ENCODE measurements around the gene C10orf143.

The C10orf143 gene

DNA sequence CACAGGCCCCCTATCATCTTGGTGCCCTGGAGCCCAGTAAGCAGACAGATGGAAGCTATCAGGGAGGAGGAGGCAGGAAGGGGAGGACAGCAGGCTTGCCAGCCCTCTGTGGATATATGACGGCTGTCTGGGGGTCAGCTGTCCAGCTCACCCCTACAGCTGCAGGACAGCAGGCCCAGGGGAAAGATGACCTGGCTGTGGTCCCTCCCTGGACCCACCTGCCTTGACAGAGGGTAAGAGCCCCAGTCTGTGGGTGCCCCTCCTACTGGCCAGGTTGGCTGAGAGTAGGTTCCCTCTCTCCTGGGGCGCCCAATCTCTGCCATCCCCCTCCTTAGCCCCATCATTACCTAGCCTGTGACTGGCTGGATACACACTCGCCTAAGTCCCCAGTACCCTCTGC, 62.5 kb downstream of the C10orf143 start:
- TF ChIP-seq, protein P1, sequence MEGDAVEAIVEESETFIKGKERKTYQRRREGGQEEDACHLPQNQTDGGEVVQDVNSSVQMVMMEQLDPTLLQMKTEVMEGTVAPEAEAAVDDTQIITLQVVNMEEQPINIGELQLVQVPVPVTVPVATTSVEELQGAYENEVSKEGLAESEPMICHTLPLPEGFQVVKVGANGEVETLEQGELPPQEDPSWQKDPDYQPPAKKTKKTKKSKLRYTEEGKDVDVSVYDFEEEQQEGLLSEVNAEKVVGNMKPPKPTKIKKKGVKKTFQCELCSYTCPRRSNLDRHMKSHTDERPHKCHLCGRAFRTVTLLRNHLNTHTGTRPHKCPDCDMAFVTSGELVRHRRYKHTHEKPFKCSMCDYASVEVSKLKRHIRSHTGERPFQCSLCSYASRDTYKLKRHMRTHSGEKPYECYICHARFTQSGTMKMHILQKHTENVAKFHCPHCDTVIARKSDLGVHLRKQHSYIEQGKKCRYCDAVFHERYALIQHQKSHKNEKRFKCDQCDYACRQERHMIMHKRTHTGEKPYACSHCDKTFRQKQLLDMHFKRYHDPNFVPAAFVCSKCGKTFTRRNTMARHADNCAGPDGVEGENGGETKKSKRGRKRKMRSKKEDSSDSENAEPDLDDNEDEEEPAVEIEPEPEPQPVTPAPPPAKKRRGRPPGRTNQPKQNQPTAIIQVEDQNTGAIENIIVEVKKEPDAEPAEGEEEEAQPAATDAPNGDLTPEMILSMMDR (IDR thresholded peaks at IDR 0.05; ENCODE audit: extremely low read depth, insufficient read depth, missing control alignments) = no peak
- in situ Hi-C loops (cut with MboI; ENCODE audit: low pct_unique_long_range_greater_than_20kb, low sequenced_read_pairs, unreplicated experiment) = no loop called here
- DNase-seq (ENCODE audit: low spot score) = no peak

DNA sequence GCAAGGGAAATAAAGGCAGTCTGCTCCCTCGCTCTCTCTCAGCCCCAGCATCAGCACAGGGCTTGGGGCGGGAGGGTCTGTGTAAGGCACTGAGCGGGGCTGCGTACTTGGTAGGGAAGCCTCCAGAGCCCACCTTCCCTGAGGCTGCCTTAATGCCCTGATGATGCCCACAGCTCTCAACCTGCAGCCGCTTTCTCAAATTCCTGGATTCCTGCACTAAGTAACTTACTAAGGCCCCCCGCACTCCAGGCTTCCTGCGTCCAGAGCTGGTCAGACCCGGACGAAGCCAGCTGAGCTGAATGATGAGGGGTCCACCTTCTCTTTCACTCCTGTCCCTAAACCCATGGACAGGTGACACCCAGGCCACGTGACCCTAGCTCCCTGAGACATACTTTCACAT, 63.3 kb downstream of the C10orf143 start:
- TF ChIP-seq, protein P1 (IDR thresholded peaks at IDR 0.05; ENCODE audit: extremely low read depth, insufficient read depth, missing control alignments) = no peak
- in situ Hi-C loops (cut with MboI; ENCODE audit: low pct_unique_long_range_greater_than_20kb, low sequenced_read_pairs, unreplicated experiment) = no loop called here

DNA sequence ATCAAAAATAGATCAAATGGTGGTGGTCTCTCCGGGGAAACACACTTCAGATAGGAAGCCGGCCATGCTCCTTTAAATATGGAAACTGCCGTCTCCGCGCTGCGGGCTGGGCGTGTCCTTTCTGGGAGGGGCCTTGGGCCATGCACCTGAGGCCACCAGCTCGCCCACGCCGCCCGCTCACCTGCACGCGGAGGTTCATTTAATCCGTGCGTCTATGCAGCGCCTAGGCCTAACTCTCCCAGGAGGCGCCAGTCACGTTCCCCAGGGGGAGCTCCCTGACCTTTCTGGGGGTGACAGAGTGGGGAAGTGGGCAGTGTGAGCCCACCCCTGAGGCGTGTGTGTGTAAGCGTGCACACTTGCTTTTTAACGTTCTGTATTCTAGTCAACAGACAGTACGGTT, 64.0 kb downstream of the C10orf143 start:
- no peak for DNase-seq (ENCODE audit: low spot score)
- TF ChIP-seq, protein P1 (IDR thresholded peaks at IDR 0.05; ENCODE audit: extremely low read depth, insufficient read depth, missing control alignments) = no peak
- in situ Hi-C loops (cut with MboI; ENCODE audit: low pct_unique_long_range_greater_than_20kb, low sequenced_read_pairs, unreplicated experiment) = no loop called here

More for the DNA sequence above, 63.3 kb downstream of the C10orf143 start:
- DNase-seq (ENCODE audit: low spot score) = no peak

DNA sequence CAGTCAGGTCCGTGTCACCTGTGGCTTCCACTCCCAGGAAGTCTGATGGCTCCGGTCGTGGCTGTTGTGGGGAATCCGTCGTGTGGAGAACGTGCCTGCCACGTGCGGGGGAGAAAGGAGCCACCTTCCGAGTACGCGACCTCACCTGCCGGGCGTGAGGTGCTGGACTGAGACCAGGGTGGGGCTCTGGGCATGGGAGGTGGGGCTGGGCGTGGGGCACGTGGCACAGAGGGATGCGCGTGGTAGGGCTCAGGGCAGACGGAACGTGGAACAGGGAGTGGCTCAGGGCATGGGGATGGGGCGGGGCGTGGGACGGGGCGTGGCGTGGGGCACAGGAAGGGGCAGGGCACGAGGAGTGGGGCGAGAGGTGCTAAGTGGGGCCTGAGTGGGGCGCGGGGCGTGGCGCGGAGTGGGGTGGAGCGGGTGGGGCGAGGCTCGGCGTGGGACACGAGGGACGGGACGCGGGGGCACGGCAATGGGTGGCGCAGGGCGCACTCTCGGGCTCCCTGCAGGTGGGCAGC, 64.8 kb downstream of the C10orf143 start:
- DNase-seq (ENCODE audit: low spot score) = no peak
- in situ Hi-C loops (cut with MboI; ENCODE audit: low pct_unique_long_range_greater_than_20kb, low sequenced_read_pairs, unreplicated experiment) = no loop called here

DNA sequence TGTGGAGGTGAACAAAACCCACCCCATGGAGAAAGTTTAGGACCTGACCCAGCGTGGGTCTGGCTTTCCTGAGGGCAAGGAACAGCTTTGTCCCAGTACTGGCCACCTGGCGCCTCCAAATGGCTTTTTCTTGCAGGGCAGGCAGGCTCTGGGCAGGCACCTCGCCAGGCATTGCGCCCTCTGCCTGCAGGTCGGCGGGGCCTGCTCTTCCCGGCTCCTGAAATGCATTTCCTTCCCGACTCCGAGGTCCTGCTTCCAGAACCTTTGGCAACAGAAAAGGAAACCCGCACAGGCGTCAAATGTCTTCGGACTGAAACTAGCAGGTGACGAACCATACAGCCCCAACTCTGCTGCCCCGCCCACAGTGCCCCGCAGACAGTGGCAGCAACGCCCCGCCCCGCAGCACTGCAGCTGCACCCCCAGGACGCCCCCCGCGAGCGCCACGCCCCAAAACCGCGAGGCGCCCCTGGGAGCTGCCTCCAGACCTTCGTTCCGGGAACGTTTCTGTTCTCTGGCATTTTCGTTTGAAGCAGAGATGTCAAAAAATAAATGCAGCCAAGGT, 65.5 kb downstream of the C10orf143 start:
- TF ChIP-seq, protein P1 (IDR thresholded peaks at IDR 0.05; ENCODE audit: extremely low read depth, insufficient read depth, missing control alignments) = no peak
- in situ Hi-C loops (cut with MboI; ENCODE audit: low pct_unique_long_range_greater_than_20kb, low sequenced_read_pairs, unreplicated experiment) = no loop called here
- no peak for DNase-seq (ENCODE audit: low spot score)

More for the DNA sequence above, 64.8 kb downstream of the C10orf143 start:
- TF ChIP-seq, protein P1 (IDR thresholded peaks at IDR 0.05; ENCODE audit: extremely low read depth, insufficient read depth, missing control alignments) = no peak

DNA sequence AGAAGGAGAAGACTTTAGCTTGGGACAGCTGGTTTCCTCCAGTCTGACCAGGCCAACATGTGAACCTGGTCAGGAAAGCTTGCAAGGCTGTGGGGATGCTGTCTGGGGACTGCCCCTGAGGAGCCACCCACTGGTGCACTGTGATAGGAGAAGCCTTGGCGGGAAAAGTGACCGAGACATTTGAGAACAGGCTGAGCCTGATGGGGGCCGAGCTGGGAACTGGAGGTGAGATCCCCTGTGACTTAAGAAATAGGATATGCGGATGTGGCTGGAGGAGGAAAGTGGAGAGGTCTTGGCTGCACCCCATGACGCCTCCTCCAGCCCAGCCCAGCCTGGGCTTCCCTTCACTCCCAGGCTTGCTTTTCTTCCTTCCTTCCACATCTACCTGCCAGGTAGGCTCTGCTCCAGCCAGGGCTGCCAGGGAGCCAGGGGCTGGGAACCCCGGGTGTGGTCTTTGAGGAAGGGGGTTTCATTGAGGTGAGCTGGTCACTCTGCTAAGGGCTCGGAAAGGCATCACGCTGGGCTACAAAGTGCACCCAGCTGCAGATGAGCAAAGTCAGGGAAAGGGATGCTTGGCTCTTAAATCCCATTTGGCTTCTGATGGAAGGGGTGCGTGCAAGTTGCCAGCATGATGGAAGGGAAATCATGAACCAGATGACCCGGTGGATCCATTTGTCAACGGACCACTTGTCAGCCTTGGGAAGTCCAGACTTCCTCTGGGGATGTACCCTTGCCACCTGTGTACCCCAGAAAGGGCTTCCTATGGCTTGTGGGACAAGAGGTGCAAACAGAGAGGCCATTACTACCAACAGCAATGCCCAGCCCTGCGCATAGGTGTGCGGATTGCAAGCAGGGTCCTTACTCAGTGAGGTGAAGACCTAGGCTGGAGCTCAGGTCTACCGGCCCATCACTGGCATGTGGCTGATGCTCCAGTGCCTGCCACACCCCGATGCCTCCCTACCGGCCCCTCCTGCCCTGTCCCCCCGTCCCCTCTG, 66.3 kb downstream of the C10orf143 start:
- TF ChIP-seq, protein P1 (IDR thresholded peaks at IDR 0.05; ENCODE audit: extremely low read depth, insufficient read depth, missing control alignments) = no peak
- no peak for DNase-seq (ENCODE audit: low spot score)
- in situ Hi-C loops (cut with MboI; ENCODE audit: low pct_unique_long_range_greater_than_20kb, low sequenced_read_pairs, unreplicated experiment) = no loop called here
